GM23338 (cell line): ENCODE data around the gene DOCK10.

Experiments
- EZH2 ChIP-seq: fragments of 200-600 bp; sonication (generic); IDR thresholded peaks from one replicate; pipeline ENCODE4 v1.8.0; 2017; ENCODE audit warnings: antibody characterized with exemption, mild to moderate bottlenecking, low read depth; ENCODE audit not compliant: unreplicated experiment
- TF ChIP-seq, protein P1 (sequence below), 2 experiments: fragments of 200-600 bp in 1 of 2; sonication (generic) in 1 of 2; conservative IDR thresholded peaks; 2 replicates each; pipeline versions ENCODE4 v1.5.1 to v1.6.1; 2016 to 2017; ENCODE audit warnings: antibody characterized with exemption in 2 of 2, low read depth in 2 of 2, mild to moderate bottlenecking in 2 of 2, moderate library complexity in 1 of 2

DNA sequence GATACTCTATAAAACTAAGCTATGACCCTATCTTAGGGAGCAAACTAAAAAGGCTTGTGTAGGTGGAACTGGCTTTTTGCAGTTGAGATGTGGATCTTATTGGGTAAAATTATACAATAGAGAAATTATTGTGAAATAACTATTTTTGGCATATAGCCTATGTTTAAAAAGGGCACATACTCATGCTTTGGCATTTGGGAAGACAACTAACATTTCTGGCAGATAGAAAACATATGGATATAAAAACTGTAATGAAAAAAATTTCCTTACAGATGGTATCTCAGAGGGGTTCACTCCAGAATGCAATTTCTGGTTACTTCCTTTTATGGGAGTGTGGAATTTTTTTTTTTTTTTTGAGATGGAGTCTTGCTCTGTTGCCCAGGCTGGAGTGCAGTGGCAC lies 206.0 kb downstream of the DOCK10 start:
- TF ChIP-seq, protein P1, sequence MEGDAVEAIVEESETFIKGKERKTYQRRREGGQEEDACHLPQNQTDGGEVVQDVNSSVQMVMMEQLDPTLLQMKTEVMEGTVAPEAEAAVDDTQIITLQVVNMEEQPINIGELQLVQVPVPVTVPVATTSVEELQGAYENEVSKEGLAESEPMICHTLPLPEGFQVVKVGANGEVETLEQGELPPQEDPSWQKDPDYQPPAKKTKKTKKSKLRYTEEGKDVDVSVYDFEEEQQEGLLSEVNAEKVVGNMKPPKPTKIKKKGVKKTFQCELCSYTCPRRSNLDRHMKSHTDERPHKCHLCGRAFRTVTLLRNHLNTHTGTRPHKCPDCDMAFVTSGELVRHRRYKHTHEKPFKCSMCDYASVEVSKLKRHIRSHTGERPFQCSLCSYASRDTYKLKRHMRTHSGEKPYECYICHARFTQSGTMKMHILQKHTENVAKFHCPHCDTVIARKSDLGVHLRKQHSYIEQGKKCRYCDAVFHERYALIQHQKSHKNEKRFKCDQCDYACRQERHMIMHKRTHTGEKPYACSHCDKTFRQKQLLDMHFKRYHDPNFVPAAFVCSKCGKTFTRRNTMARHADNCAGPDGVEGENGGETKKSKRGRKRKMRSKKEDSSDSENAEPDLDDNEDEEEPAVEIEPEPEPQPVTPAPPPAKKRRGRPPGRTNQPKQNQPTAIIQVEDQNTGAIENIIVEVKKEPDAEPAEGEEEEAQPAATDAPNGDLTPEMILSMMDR (conservative IDR thresholded peaks at IDR 0.05; ENCODE audit: low read depth in 2 of 2) = no peak
- TF ChIP-seq EZH2 = no peak
